Large intestine (tissue), 3 donors: ENCODE results near the gene SFXN3. TPM values are rescaled to one million over a fixed set of nuclear protein-coding genes. Genes with fewer than 3 reads are reported as not detected.

Experiments
- DNase-seq, 2 donors: peaks; one replicate each; pipeline versions ENCODE4 v3.0.0 to v3.0.0-alpha.2; 2013
- H3K27ac ChIP-seq: one replicate; pipeline ENCODE4 v1.5.1; 2013; ENCODE audit warnings: low read length
- H3K27me3 ChIP-seq: 2 replicates; pipeline ENCODE4 v1.6.1; 2013; ENCODE audit warnings: low read length; ENCODE audit not compliant: control insufficient read depth, insufficient read depth
- H3K36me3 ChIP-seq: 2 replicates; pipeline ENCODE4 v1.6.1; 2013; ENCODE audit warnings: low read length; ENCODE audit not compliant: control insufficient read depth, insufficient read depth
- H3K4me1 ChIP-seq: one replicate; pipeline ENCODE4 v1.6.1; 2013; ENCODE audit warnings: low read length; ENCODE audit not compliant: control insufficient read depth, insufficient read depth
- H3K4me3 ChIP-seq: one replicate; pipeline ENCODE4 v1.5.1; 2013; ENCODE audit warnings: low read length
- H3K9me3 ChIP-seq: one replicate; pipeline ENCODE4 v1.6.1; 2013; ENCODE audit warnings: mild to moderate bottlenecking, low read depth, low read length, moderate library complexity; ENCODE audit not compliant: control insufficient read depth
- WGBS: methylation state at CpG from one replicate; pipeline ENCODE4 v1.1.5; 2013; ENCODE audit warnings: low lambda C conversion rate; ENCODE audit not compliant: insufficient coverage; 5-methylcytosine and 5-hydroxymethylcytosine counted together
- polyA plus RNA-seq: library from polyadenylated mRNA; unstranded; fragments of 120-200 nt; gene quantifications from one replicate; pipeline ENCODE4 v1.2.1, GENCODE V29; 2013

Gene SFXN3
- polyA plus RNA-seq, 1 donor: 274 TPM

- peaks cover 6% of the 10 kb centered on the region for H3K36me3 ChIP-seq
- 100% methylated on average over 1 of the region's 5 CpGs for WGBS
- no peak for DNase-seq
- no peaks in the 10 kb centered on the region for H3K9me3 ChIP-seq
- H3K27ac ChIP-seq: no peak overlapping the region
- no peak overlapping the region for H3K4me3 ChIP-seq
- H3K27me3 ChIP-seq: peaks cover 4% of the 10 kb centered on the region
- H3K4me1 ChIP-seq: peaks cover 29% of the 10 kb centered on the region
Measured at GRCh38 chr10:101016814-101017213, 14.2 kb upstream of the SFXN3 start.

- no peak for DNase-seq
- H3K4me3 ChIP-seq: no peak overlapping the region
- H3K9me3 ChIP-seq: no peaks in the 10 kb centered on the region
- peaks cover 4% of the 10 kb centered on the region for H3K27me3 ChIP-seq
- H3K36me3 ChIP-seq: peaks cover 11% of the 10 kb centered on the region
- H3K4me1 ChIP-seq: peaks cover 21% of the 10 kb centered on the region
- no peak overlapping the region for H3K27ac ChIP-seq
- no CpG with 5 or more reads among the region's 20 CpGs for WGBS
Measured at GRCh38 chr10:101018118-101018599, 12.9 kb upstream of the SFXN3 start.

GRCh38 chr10:101018600-101019439, 12.2 kb upstream of the SFXN3 start:
- Histone ChIP-seq H3K4me1 (peaks cover 16% of the 10 kb centered on the region), H3K27ac (no peak overlapping the region), H3K36me3 (peaks cover 17% of the 10 kb centered on the region), H3K9me3 (no peaks in the 10 kb centered on the region), H3K27me3 (peaks cover 4% of the 10 kb centered on the region), H3K4me3 (no peak overlapping the region)
- peak; percentile 81 to 82 for DNase-seq
- no CpG with 5 or more reads among the region's 45 CpGs for WGBS

GRCh38 chr10:101019440-101019703, 11.7 kb upstream of the SFXN3 start:
- H3K9me3 ChIP-seq: no peaks in the 10 kb centered on the region
- no peak overlapping the region for H3K4me3 ChIP-seq
- DNase-seq: no peak
- H3K4me1 ChIP-seq: peaks cover 13% of the 10 kb centered on the region
- WGBS: no CpG with 5 or more reads among the region's 2 CpGs
- H3K27ac ChIP-seq: no peak overlapping the region
- peaks cover 18% of the 10 kb centered on the region for H3K36me3 ChIP-seq
- H3K27me3 ChIP-seq: peaks cover 4% of the 10 kb centered on the region

GRCh38 chr10:101020427-101021075, 10.5 kb upstream of the SFXN3 start:
- Histone ChIP-seq H3K27me3 (peaks cover 4% of the 10 kb centered on the region), H3K4me1 (peaks cover 7% of the 10 kb centered on the region), H3K27ac (no peak overlapping the region), H3K4me3 (no peak overlapping the region), H3K36me3 (peaks cover 15% of the 10 kb centered on the region), H3K9me3 (no peaks in the 10 kb centered on the region)
- 69% methylated on average over 2 of the region's 10 CpGs for WGBS
- DNase-seq: no peak

- no peak for DNase-seq
- WGBS: no CpG with 5 or more reads among the region's 4 CpGs
- peaks cover 4% of the 10 kb centered on the region for H3K27me3 ChIP-seq
Measured at GRCh38 chr10:101021239-101021638, 9.8 kb upstream of the SFXN3 start.

GRCh38 chr10:101021692-101022251, 9.3 kb upstream of the SFXN3 start:
- WGBS: no CpG with 5 or more reads among the region's 11 CpGs
- Histone ChIP-seq H3K27ac (no peak overlapping the region), H3K4me3 (no peak overlapping the region), H3K9me3 (no peaks in the 10 kb centered on the region), H3K4me1 (peaks cover 16% of the 10 kb centered on the region), H3K27me3 (peaks cover 4% of the 10 kb centered on the region), H3K36me3 (peaks cover 15% of the 10 kb centered on the region)
- no peak for DNase-seq

More at GRCh38 chr10:101021239-101021638, 9.8 kb upstream of the SFXN3 start:
- H3K4me1 ChIP-seq: peaks cover 14% of the 10 kb centered on the region
- H3K9me3 ChIP-seq: no peaks in the 10 kb centered on the region
- H3K36me3 ChIP-seq: peaks cover 15% of the 10 kb centered on the region
- no peak overlapping the region for H3K27ac ChIP-seq
- H3K4me3 ChIP-seq: no peak overlapping the region

GRCh38 chr10:101022967-101023705, 7.9 kb upstream of the SFXN3 start:
- peaks cover 15% of the 10 kb centered on the region for H3K36me3 ChIP-seq
- no peak overlapping the region for H3K27ac ChIP-seq
- peaks cover 23% of the 10 kb centered on the region for H3K4me1 ChIP-seq
- WGBS: no CpG with 5 or more reads among the region's 15 CpGs
- no peak for DNase-seq
- peaks cover 4% of the 10 kb centered on the region for H3K27me3 ChIP-seq
- H3K9me3 ChIP-seq: no peaks in the 10 kb centered on the region
- H3K4me3 ChIP-seq: no peak overlapping the region

- Histone ChIP-seq H3K27ac (peak overlapping the region; percentile 46), H3K9me3 (no peaks in the 10 kb centered on the region), H3K27me3 (peaks cover 3% of the 10 kb centered on the region), H3K36me3 (peaks cover 10% of the 10 kb centered on the region), H3K4me1 (peaks cover 35% of the 10 kb centered on the region), H3K4me3 (no peak overlapping the region)
- WGBS: no CpG with 5 or more reads among the region's 10 CpGs
- DNase-seq: no peak
Measured at GRCh38 chr10:101027106-101027720, 3.8 kb upstream of the SFXN3 start.
